ENCODE results near the gene ZNF644.

The ZNF644 gene

DNA sequence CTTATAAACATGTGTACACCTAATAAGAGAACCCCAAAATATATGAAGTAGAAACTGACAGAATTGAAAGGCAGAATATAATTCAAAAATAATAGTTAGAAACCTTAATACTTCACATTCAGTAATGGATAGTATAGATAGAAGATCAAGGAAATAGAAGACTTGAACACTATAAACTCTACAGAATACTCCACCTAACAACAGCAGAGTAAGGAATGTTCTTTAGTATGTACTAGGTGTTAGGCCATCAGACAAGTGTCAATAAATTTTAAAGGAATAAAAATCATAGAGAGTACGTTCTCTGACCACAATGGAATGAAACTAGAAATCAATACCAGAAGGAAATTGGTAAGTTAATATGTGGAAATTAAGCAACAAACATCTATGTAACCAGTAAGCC is 16.6 kb downstream of the ZNF644 start:
- no peak for DNase-seq (ENCODE audit: extremely low read depth, low read depth)
- TF ChIP-seq, protein P1, sequence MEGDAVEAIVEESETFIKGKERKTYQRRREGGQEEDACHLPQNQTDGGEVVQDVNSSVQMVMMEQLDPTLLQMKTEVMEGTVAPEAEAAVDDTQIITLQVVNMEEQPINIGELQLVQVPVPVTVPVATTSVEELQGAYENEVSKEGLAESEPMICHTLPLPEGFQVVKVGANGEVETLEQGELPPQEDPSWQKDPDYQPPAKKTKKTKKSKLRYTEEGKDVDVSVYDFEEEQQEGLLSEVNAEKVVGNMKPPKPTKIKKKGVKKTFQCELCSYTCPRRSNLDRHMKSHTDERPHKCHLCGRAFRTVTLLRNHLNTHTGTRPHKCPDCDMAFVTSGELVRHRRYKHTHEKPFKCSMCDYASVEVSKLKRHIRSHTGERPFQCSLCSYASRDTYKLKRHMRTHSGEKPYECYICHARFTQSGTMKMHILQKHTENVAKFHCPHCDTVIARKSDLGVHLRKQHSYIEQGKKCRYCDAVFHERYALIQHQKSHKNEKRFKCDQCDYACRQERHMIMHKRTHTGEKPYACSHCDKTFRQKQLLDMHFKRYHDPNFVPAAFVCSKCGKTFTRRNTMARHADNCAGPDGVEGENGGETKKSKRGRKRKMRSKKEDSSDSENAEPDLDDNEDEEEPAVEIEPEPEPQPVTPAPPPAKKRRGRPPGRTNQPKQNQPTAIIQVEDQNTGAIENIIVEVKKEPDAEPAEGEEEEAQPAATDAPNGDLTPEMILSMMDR (IDR thresholded peaks at IDR 0.05; ENCODE audit: low read depth, low read length, missing control alignments), result no peak
- no peak overlapping the region for H3K4me3 ChIP-seq (replicated peaks; ENCODE audit: low read depth, low read length)

GRCh38 chr1:91004145-91004544 is 17.7 kb downstream of the ZNF644 start:
- DNase-seq (ENCODE audit: extremely low read depth, low read depth), result no peak
- no peak overlapping the region for H3K4me3 ChIP-seq (replicated peaks; ENCODE audit: low read depth, low read length)
- TF ChIP-seq, protein P1 (IDR thresholded peaks at IDR 0.05; ENCODE audit: low read depth, low read length, missing control alignments), result no peak

DNA sequence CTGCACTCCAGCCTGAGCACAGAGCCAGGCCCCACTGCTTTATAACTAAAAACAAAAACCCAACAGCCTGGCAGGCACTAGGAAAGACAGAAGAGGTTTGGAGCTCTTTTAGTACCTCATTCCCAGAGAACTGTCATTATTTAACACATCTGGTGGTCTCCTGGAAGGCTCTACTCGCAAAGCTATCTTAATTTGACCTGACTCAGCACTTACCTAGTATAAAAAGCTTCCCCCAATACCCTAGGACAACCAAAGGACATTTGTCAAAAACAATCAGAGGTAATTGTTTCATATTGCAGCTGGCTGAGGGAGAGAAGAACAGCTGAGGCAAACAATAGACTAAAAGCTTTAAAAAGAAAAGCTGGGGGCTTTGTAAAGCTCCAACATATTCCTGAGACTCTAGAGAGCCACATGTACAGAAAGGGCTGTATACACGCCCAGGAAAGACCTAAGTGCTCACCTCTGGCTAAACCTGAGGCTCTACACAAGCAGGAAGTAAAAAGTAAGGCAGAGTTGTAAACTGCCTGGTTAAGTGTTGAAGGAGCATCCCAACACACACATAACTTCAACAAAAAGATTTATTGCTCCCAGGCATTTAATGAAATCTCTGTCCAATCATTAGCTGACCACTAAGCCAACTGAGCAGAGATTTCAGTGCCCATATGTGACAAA is 25.0 kb downstream of the ZNF644 start:
- TF ChIP-seq, protein P1 (IDR thresholded peaks at IDR 0.05; ENCODE audit: low read depth, low read length, missing control alignments), result no peak
- H3K4me3 ChIP-seq (replicated peaks; ENCODE audit: low read depth, low read length), result no peak overlapping the region
- DNase-seq (ENCODE audit: extremely low read depth, low read depth), result no peak

- TF ChIP-seq, protein P1 (IDR thresholded peaks at IDR 0.05; ENCODE audit: low read depth, low read length, missing control alignments), result no peak
- H3K4me3 ChIP-seq (replicated peaks; ENCODE audit: low read depth, low read length), result no peak overlapping the region
- no peak for DNase-seq (ENCODE audit: extremely low read depth, low read depth)
Measured at GRCh38 chr1:90995311-90995894, 26.4 kb downstream of the ZNF644 start.

DNA sequence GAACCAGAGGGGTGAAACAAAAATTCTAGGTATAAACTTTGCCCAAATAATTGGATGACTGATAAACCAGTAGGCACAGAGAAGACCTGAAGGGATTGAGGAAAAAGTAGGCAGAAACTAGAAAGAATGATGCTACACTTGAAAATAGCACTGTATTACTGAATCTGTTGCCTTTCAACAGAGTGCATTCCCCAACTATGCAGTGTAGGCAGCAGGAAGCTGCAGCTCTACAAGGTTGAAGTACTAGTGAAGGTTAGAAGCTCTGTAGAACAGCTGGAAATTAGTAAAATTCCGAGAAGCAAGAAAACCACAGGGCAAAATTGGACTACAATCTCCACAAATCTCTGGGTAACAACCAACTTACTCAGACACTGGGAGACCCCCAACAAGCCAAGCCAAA is 27.4 kb downstream of the ZNF644 start:
- TF ChIP-seq, protein P1 (IDR thresholded peaks at IDR 0.05; ENCODE audit: low read depth, low read length, missing control alignments), result no peak
- H3K4me3 ChIP-seq (replicated peaks; ENCODE audit: low read depth, low read length), result no peak overlapping the region
- no peak for DNase-seq (ENCODE audit: extremely low read depth, low read depth)

- DNase-seq (ENCODE audit: extremely low read depth, low read depth), result no peak
- TF ChIP-seq, protein P1 (IDR thresholded peaks at IDR 0.05; ENCODE audit: low read depth, low read length, missing control alignments), result no peak
- H3K4me3 ChIP-seq (replicated peaks; ENCODE audit: low read depth, low read length), result no peak overlapping the region
Measured at GRCh38 chr1:90993245-90993644, 28.6 kb downstream of the ZNF644 start.
